CD1c-positive myeloid dendritic cell (primary cell): ENCODE results near the gene KLHDC7B.

Source experiments
- DNase-seq: peaks from one replicate; pipeline ENCODE4 v3.0.0-alpha.2; 2016; ENCODE audit errors: extremely low spot score

The KLHDC7B gene

DNA sequence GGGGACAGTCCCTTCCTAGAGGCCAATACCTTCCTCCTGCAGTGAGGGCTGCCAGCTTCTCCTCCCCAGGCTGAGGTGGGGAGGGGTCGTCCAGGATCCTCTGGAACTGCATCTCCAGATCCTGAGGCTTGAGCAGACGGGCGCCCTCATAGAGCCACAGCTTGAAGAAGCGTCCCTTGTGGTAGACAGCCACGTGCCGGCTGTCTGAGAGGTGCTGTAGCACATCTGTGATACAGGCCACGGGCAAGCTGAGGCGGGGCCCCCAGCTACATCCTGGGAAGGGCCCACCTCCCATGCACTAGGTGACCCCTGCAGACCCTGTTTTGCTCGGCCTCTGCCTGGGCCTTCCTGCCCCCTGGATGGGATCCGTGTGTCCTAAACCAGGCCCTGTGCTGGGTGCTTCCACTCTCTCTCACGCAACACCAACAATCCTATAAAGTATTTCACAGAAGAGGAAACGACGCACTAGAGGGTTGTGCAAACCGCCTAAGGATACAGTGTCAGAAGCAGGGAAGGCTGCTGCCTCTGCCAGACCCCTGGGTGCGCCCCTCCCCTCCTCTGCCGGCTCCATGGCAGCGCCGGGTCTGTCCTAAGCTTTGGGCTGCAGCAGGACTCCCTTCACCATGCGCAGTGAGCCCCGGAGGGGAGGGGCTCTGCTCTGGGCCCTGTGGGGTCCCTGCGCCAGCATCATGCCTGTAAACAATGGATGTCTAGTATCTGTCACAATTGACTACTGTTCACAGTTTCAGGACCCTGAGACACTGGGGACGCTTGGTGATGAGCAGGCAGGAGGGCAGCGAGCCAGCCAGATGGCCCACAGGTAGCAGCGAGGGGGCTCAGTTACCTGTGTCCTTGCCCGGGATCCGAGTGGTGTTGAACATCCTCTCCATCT lies 28.0 kb downstream of the KLHDC7B start:
- DNase-seq: no peak

- no peak for DNase-seq
Measured at GRCh38 chr22:50574383-50574755, 28.7 kb downstream of the KLHDC7B start.

DNA sequence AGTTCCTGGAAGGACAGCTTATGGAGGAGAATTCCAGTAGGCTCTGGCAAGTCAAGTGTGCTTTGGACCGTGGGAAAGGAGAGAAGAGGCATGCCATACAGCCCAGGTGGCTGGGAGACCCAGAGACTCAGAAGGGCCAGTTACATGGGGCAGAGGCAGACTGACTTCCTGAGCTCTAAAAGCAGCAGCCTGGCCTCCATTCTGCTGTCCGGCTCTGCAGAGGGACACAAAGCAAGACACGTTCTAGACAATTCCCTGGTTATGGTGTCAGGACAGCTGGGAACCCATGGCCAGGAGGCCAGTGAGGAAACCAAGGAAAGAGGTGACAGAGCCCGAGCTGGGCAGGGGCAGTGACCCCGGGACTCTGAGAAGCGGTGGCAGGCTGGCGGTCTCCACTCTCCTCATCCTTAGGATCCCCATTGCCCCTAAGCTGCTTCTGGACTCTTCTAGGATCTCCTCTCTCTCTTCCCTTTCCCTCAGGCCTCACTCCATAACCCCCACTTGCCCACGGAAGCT lies 29.8 kb downstream of the KLHDC7B start:
- DNase-seq: no peak

- no peak for DNase-seq
Measured at GRCh38 chr22:50576070-50576469, 30.4 kb downstream of the KLHDC7B start.

GRCh38 chr22:50576806-50577696 lies 31.4 kb downstream of the KLHDC7B start:
- DNase-seq: no peak

DNA sequence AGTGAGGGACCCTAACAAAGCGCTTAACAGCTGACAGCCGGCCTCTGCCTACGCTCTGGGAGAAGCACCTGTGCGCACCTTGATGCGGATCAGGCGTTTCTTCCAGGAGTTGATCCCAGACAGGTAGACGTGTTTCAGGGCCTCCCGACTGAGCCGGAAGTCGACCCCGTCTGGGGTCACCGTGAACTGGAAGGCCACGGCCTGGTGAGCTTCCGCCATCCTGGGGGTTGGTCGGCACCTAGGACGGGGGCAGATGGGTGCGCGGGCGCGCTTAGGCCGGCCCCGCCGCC lies 31.9 kb downstream of the KLHDC7B start:
- DNase-seq: no peak

DNA sequence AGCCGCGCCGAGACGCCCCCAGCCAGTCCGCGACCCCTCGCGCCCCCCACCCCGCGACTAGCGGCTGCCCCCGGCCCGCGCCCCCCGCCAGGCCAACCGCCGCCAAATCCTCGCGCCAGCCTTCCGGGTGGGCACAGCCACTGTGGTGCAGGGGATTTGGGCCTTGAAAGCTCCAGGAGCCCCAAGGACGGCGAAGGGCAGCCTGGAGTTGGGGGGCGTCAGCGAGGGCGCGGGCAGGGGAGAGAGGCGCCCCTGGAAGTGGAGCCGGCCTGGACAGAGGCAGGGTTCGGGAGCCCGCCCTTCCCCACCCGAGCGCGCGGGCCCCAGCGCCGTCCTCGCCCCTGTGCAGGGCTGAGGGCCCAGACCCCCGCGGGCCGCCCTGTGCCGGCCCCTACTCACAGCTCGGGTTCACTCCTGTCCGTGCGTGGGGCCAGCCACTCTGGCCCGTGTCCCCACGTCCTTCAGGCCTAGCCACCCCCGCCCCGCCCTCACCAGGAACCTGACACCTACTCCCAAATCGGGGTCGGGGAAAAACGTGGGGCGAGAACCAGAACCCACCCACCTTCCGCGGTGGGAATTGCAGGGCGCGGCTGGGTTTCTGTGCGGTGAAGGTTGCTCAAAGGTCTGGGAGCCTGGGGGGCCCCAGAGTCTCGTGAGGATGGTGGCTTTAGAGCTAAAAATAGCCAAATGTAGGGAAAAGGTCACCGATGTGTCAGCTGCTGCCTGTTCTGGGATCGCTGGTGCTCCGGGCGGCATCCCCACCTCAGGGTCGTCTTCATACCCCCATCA lies 32.5 kb downstream of the KLHDC7B start, which contains the start of gene CPT1B:
TSS of gene CPT1B (minus strand) at position 441 of the 789 bp plus-strand sequence. CDS start 512 bp downstream, outside the sequence.
- DNase-seq: no peak

GRCh38 chr22:50578776-50579310 lies 33.1 kb downstream of the KLHDC7B start:
- DNase-seq: no peak

DNA sequence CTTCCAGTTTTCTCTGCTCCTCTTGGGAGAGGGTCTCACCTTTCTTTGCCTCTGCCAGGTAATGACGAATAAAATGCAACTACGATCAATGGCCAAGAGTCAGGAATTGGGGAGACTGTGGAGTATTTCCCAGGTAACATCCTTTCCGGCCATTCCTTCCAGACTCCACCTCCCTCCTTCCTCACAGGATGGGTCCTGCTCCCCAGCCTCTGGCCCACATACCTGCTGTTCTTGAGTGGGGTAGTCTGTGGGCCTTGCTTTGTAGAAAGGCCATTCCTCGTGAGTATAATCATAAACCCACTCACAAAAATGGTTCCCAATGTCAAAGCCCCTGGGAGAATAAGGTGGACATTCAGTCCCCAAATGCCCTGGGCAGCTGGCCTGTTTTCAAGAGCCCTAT lies 34.1 kb downstream of the KLHDC7B start:
- no peak for DNase-seq

- peak; percentile 10 for DNase-seq
Measured at GRCh38 chr22:50581031-50581949, 35.6 kb downstream of the KLHDC7B start.

DNA sequence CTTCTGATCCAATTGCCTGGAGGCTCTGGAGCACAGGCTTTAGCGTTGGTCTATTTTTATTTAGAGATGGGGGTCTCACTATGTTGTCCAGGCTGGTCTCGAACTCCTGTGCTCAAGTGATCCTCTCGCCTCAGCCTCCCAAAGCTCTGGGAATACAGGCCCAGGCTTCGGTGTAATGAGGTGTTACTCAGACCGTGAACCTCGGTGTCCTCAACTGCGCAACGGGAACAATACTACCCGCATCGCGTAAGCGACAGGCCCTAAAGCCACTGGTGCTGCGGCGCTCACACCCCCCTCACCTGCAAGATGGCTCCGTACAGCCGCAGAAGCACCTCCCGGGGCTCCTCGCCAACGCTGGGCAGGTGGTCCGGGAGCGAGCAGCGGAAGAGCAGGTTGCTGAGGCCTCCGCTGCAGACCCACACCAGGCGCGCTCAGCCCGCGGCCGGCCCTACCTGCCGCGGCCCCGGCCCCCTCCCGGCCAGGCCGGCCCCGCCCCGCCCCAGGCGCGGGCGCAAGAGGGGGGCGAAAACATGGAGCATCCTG lies 36.3 kb downstream of the KLHDC7B start:
- DNase-seq: peak; percentile 7

DNA sequence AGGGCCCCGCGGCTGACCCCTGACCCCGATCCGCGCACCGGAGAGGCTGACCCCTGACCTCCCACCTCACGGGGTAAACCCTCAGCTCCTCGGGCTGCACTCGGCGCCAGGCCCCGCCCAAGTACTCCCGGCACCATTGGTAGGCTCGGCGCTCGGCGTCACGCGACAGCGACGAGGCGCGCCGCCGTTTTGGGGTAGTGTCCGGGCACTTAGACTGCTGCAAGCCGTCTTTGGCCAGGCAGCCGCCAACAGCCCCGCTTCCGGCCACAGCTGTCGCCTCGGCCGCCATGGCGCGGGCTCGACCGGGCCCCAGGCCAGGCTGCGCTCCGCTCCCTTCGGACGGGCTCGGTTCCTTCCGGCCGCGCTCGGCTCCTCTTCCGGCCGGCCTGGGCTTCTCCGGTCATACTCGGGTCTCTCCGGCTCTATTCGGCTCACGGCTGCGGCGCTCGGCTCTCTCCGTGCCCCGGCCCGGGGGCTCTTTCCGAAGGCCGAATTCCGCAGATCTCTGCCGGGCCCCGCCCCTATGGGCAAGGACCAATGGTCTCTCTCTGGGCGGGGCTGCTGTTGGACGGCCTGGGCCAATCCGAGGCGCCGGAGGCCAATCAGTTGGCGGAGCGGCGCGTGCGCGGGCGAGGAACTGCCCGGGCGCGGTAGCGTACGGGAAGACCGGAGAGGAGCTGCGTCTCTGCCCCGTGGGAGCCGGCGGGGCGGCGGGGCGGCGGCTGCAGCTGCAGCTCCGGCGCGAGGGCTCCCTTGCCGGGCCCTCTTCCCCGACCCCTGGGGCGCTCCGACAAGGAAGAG lies 37.0 kb downstream of the KLHDC7B start, which contains the start of gene CHKB:
TSS of gene CHKB (minus strand) at position 357 of the 801 bp plus-strand sequence. CDS start at position 289, 68 bp downstream.
- DNase-seq: peak; percentile 99

- no peak for DNase-seq
Measured at GRCh38 chr22:50583294-50583861, 37.7 kb downstream of the KLHDC7B start.

DNA sequence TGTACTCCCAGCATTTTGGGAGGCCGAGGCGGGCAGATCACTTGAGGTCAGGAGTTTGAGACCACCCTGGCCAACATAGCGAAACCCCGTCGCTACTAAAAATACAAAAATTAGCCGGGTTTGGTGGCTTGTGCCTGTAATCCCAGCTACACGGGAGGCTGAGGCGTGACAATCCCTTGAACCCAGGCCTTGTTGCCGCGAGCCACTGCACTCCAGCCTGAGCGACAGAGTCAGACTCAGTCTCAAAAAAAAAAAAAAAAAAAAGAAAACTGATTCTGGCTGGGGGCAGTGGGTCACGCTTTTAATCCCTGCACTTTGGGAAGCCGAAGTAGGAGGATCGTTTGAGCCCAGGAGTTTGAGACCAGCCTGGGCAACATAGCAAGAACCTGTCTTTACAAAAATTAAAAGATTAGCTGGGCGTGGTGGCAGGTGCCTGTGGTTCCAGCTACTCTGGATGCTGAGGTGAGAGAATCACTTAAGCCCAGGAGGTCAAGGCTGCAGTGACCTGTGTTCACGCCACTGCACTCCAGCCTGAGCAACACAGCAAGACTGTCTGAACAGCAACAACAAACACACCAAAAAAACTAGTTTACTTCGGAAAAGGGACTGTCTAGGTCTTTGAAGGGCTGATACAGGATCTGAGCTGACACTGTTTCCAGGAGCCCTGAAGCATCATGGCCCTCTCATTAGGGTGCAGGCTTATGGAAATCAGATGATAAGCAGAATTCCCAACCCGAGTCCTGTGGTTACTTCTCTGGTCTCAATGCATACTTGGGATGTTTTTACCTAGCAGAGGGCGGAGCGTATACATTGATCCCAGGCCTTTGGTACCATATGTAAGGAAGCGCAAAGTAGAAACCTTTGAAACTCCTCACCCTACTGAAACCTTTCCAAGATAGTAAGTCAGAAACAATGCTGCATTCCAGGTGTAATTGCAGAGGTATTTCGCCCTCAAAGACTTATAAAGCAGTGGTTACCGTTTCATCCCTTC lies 38.7 kb downstream of the KLHDC7B start:
- DNase-seq: no peak

GRCh38 chr22:50585238-50585637 lies 39.5 kb downstream of the KLHDC7B start:
- DNase-seq: no peak

DNA sequence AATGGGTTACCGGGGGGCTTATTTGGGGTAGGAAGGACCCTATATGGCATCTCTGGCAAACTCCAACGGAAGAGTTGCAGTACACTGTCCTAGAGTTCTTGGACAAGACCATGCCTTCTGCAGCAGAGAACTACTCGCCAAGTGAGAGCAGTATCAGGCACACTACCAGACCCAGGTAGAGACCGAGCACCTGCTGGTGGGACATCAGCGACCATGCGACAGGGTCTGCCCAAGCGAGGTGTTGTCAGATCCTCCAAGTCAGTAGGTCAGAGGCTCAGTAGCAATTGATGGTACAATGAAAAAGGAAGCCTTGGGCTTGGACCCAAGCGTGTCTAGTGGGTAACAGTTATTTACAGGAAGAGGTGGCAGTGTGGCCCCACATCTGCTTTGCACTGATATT lies 40.1 kb downstream of the KLHDC7B start:
- DNase-seq: no peak

- no peak for DNase-seq
Measured at GRCh38 chr22:50586416-50586815, 40.7 kb downstream of the KLHDC7B start.

DNA sequence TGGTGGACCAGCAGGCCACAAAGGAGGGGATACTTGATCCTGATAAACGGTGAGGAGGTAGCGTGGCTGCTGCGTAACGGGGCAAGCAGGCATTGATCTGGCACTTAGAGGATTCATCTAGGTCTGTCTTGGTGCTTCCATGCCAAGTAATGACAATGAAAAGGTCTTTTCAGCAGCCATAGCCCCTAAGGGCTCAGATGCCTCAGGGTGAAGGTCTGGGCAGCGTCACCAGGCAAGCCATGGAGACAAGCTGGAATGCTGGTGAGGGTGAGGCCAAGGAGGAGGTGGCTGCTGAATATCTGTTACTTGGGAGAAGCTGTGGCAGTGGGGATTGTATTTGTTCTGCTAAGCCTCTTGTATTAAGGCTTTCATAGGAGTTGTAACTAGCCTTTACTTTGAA lies 41.7 kb downstream of the KLHDC7B start:
- DNase-seq: no peak
